CD4-positive, alpha-beta T cell (primary cell): ENCODE results near the gene WWC2. TPM values are rescaled to one million over a fixed set of nuclear protein-coding genes. Genes with fewer than 3 reads are reported as not detected.

ENCODE experiments used
- ATAC-seq: fragments of 200-7000 bp; cut with Tn5 transposase; one replicate; pipeline ENCODE4 v1.10.0; 2022; ENCODE audit warnings: mild to moderate bottlenecking; ENCODE audit not compliant: poor library complexity
- CTCF ChIA-PET: fragments of 350-600 bp; sonication (Branson Sonifier 250); formaldehyde crosslinking; loops from one replicate; lab custom pipeline; 2021; ENCODE audit warnings: antibody characterized with exemption, inconsistent platforms; lab: Charles Lee
- POLR2A ChIA-PET: fragments of 350-600 bp; sonication (Branson Sonifier 250); formaldehyde crosslinking; loops from one replicate; lab custom pipeline; 2021; ENCODE audit warnings: antibody characterized with exemption, inconsistent platforms; lab: Charles Lee
- DNase-seq, 14 experiments: peaks; one replicate each; pipeline ENCODE4 v3.0.0-alpha.2; 2013 to 2020; ENCODE audit warnings: mixed read lengths in 2 of 14
- H3K27ac ChIP-seq, 2 donors: one replicate each; pipeline versions ENCODE4 v1.5.1 to v1.7.0; 2013; ENCODE audit warnings: low read length in 2 of 2, low read depth in 1 of 2, mild to moderate bottlenecking in 1 of 2
- H3K27me3 ChIP-seq, 2 experiments: 1 replicate in 1 of 2; 2 replicates in 1 of 2; pipeline versions ENCODE4 v1.6.1 to v1.7.0; 2013; ENCODE audit warnings: low read length in 2 of 2, control low read depth in 1 of 2, mild to moderate bottlenecking in 1 of 2, moderate library complexity in 1 of 2; ENCODE audit not compliant: insufficient read depth in 2 of 2, control insufficient read depth in 1 of 2
- H3K36me3 ChIP-seq: one replicate; pipeline ENCODE4 v1.6.1; 2013; ENCODE audit warnings: low read length, control low read depth; ENCODE audit not compliant: insufficient read depth
- H3K4me1 ChIP-seq: one replicate; pipeline ENCODE4 v1.6.1; 2013; ENCODE audit warnings: low read length, control low read depth; ENCODE audit not compliant: insufficient read depth
- H3K4me3 ChIP-seq: one replicate; pipeline ENCODE4 v1.5.1; 2013; ENCODE audit warnings: mild to moderate bottlenecking, low read length, moderate library complexity
- H3K9me3 ChIP-seq, 2 experiments: 1 replicate in 1 of 2; 2 replicates in 1 of 2; pipeline versions ENCODE4 v1.6.1 to v1.7.0; 2013; ENCODE audit warnings: low read length in 2 of 2, mild to moderate bottlenecking in 2 of 2, control low read depth in 1 of 2, moderate library complexity in 1 of 2; ENCODE audit not compliant: control insufficient read depth in 1 of 2, insufficient read depth in 1 of 2
- H3K27ac Mint-ChIP-seq: one replicate; pipeline ENCODE4 v1.8.0; 2020; ENCODE audit warnings: mixed read lengths
- H3K27me3 Mint-ChIP-seq: one replicate; pipeline ENCODE4 v1.8.0; 2021; ENCODE audit warnings: mixed read lengths
- H3K36me3 Mint-ChIP-seq: one replicate; pipeline ENCODE4 v1.8.0; 2021; ENCODE audit warnings: low read depth, mixed read lengths
- H3K4me1 Mint-ChIP-seq: one replicate; pipeline ENCODE4 v1.8.0; 2021; ENCODE audit warnings: low read depth, mixed read lengths
- H3K4me3 Mint-ChIP-seq: one replicate; pipeline ENCODE4 v1.8.0; 2020; ENCODE audit warnings: mild to moderate bottlenecking, mixed read lengths
- H3K9me3 Mint-ChIP-seq: one replicate; pipeline ENCODE4 v1.8.0; 2020; ENCODE audit warnings: mixed read lengths
- intact Hi-C, 2 experiments: fragments of 100-400 bp; cut with DNase I in 1 of 2; cut with micrococcal nuclease in 1 of 2; formaldehyde crosslinking; loops; one replicate each; pipeline versions ENCODE4 v1.15.1 to v1.9.0; 2023 to 2025; cut with DNase I, micrococcal nuclease
- total RNA-seq, 174 experiments: library from RNA in 2 of 174; stranded (reverse) in 2 of 174; gene quantifications; one replicate each; pipeline ENCODE4 v1.2.3 and lab custom pipeline; 2021 to 2026
- TF ChIP-seq, protein P1 (sequence below): fragments of 200-600 bp; IDR thresholded peaks from one replicate; pipeline ENCODE4 v1.8.0; 2022; ENCODE audit warnings: antibody characterized with exemption, mild to moderate bottlenecking

WWC2 gene
- total RNA-seq, 2 experiments from 2014 or later, result 4.1 to 4.9 TPM

DNA sequence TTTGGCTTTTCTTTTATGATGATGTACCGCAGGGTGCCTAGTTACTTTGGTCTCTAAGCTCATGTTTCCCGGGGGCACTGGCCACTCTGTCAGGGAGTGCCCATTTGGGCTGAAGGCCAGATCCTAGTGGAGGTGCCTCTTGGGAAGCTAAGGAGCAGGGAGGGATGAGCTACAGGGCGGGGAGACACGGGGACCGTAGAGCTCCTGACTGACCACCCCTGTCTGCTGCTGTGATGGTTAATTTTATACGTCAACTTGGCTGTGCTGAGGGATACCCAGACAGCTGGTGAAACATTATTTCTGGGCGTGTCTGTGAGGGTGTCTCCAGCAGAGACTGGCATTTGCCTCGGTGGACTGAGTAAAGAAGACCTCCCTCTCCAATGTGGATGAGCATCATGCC is 248.1 kb downstream of the WWC2 start:
- no peaks in the 10 kb centered on the region for H3K9me3 Mint-ChIP-seq
- H3K4me1 Mint-ChIP-seq, result no peaks in the 10 kb centered on the region
- H3K36me3 Mint-ChIP-seq, result no peaks in the 10 kb centered on the region
- intact Hi-C loops, result no loop called here
- ChIA-PET POLR2A (no interaction called here), CTCF (interaction anchor here (0.7 kb wide), 1 partner anchor 25 kb away, joined by 3 read pairs; no protein-coding TSS in a partner anchor)
- DNase-seq, result no peak
- H3K4me3 Mint-ChIP-seq, result no peak overlapping the region
- TF ChIP-seq, protein P1, sequence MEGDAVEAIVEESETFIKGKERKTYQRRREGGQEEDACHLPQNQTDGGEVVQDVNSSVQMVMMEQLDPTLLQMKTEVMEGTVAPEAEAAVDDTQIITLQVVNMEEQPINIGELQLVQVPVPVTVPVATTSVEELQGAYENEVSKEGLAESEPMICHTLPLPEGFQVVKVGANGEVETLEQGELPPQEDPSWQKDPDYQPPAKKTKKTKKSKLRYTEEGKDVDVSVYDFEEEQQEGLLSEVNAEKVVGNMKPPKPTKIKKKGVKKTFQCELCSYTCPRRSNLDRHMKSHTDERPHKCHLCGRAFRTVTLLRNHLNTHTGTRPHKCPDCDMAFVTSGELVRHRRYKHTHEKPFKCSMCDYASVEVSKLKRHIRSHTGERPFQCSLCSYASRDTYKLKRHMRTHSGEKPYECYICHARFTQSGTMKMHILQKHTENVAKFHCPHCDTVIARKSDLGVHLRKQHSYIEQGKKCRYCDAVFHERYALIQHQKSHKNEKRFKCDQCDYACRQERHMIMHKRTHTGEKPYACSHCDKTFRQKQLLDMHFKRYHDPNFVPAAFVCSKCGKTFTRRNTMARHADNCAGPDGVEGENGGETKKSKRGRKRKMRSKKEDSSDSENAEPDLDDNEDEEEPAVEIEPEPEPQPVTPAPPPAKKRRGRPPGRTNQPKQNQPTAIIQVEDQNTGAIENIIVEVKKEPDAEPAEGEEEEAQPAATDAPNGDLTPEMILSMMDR, result no peak
- H3K4me3 ChIP-seq, result no peak overlapping the region
- ATAC-seq, result no peak
- H3K27ac Mint-ChIP-seq, result no peak overlapping the region
- H3K9me3 ChIP-seq, result peaks cover 0 to 8% of the 10 kb centered on the region in 2 experiments
- peaks cover 3 to 20% of the 10 kb centered on the region in 2 experiments for H3K27me3 ChIP-seq
- no peak overlapping the region for H3K27ac ChIP-seq
- H3K36me3 ChIP-seq, result no peaks in the 10 kb centered on the region
- H3K4me1 ChIP-seq, result peaks cover 8% of the 10 kb centered on the region
- peaks cover 54% of the 10 kb centered on the region for H3K27me3 Mint-ChIP-seq

DNA sequence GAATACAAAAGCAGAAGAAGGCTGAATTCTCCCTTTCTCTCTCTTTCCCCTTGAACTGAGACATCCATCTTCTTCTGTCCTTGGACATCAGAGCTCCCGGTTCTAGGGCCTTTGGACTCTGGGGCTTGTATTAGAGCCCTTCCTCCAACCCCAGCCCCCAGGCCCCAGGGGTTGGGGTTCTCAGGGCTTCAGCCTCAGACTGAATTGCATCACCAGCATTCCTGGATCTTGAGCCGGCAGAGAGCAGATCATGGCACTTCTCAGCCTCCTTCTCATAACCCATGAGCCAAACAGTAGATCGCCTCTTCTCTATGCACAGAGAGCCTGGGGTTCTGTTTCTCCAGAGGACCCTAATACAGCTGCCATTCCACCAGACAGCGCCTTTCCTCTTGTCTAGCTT is 248.5 kb downstream of the WWC2 start:
- H3K4me1 ChIP-seq, result peaks cover 7% of the 10 kb centered on the region
- H3K4me3 Mint-ChIP-seq, result no peak overlapping the region
- peaks cover 57% of the 10 kb centered on the region for H3K27me3 Mint-ChIP-seq
- no peak overlapping the region for H3K27ac ChIP-seq
- ChIA-PET POLR2A (no interaction called here), CTCF (no interaction called here)
- no peaks in the 10 kb centered on the region for H3K4me1 Mint-ChIP-seq
- DNase-seq, result no peak
- H3K27me3 ChIP-seq, result peaks cover 3 to 20% of the 10 kb centered on the region in 2 experiments
- TF ChIP-seq, protein P1, result no peak
- peaks cover 0 to 5% of the 10 kb centered on the region in 2 experiments for H3K9me3 ChIP-seq
- ATAC-seq, result no peak
- H3K36me3 ChIP-seq, result no peaks in the 10 kb centered on the region
- H3K4me3 ChIP-seq, result no peak overlapping the region
- H3K36me3 Mint-ChIP-seq, result no peaks in the 10 kb centered on the region
- no peak overlapping the region for H3K27ac Mint-ChIP-seq
- intact Hi-C loops, result no loop called here
- no peaks in the 10 kb centered on the region for H3K9me3 Mint-ChIP-seq

DNA sequence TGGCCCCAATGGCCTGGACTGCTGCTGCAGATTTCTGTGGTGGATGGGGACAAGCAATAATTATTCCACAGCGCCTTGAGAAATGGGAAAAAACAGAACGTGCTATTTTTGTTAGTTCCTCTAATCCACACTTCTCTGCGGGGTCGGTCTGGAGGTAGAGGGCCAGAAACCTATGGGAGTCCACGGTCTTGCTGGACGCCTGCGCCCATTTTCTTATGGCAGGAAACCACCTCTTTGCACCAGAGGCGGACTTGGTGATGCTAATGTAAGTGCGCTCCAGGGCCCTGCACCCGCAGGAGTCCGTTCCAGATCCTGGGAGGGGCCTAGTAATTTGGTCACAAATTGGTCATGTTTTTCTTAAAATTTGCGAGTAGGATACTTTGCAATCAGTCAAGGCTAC is 249.1 kb downstream of the WWC2 start:
- CTCF ChIA-PET, result no interaction called here
- H3K36me3 ChIP-seq, result no peaks in the 10 kb centered on the region
- Mint-ChIP-seq H3K4me3 (no peak overlapping the region), H3K4me1 (no peaks in the 10 kb centered on the region), H3K27ac (no peak overlapping the region), H3K36me3 (no peaks in the 10 kb centered on the region), H3K9me3 (no peaks in the 10 kb centered on the region), H3K27me3 (peaks cover 56% of the 10 kb centered on the region)
- DNase-seq (no peak), ATAC-seq (no peak)
- H3K27ac ChIP-seq, result no peak overlapping the region
- no peaks in the 10 kb centered on the region for H3K9me3 ChIP-seq
- peaks cover 3 to 17% of the 10 kb centered on the region in 2 experiments for H3K27me3 ChIP-seq
- TF ChIP-seq, protein P1, result no peak
- H3K4me3 ChIP-seq, result no peak overlapping the region
- peaks cover 1% of the 10 kb centered on the region for H3K4me1 ChIP-seq
- intact Hi-C loops, result no loop called here
- POLR2A ChIA-PET, result no interaction called here
